HCT116 (cell line): ENCODE results near the gene PPP2R5C. TPM values are rescaled to one million over a fixed set of nuclear protein-coding genes. Genes with fewer than 3 reads are reported as not detected.

ENCODE experiments used
- ATAC-seq: fragments of 200-7000 bp; cut with Tn5 transposase; 2 replicates; pipeline ENCODE4 v1.9.1; 2020; ENCODE audit warnings: mild to moderate bottlenecking, moderate library complexity
- BruUV-seq: library from RNA; stranded (reverse); fragments of 400-500 nt; replicated peaks from 2 replicates; lab custom pipeline; 2021; lab: Mats Ljungman, UMichigan
- CTCF ChIA-PET: fragments of 300-600 bp; sonication (Branson Sonifier 250); formaldehyde crosslinking; loops from one replicate; lab custom pipeline; 2021; ENCODE audit warnings: antibody characterized with exemption; lab: Charles Lee
- POLR2A ChIA-PET: fragments of 300-600, 350-600 bp; sonication (Branson Sonifier 250); formaldehyde crosslinking; loops from one replicate; lab custom pipeline; 2021; ENCODE audit warnings: antibody characterized with exemption; lab: Charles Lee
- RAD21 ChIA-PET, 2 experiments: fragments of 300-600 bp; sonication (Branson Sonifier 250); formaldehyde crosslinking; loops; one replicate each; lab custom pipeline; 2023; ENCODE audit warnings: low total read pairs in 2 of 2; ENCODE audit not compliant: uncharacterized antibody in 2 of 2, unreplicated experiment in 2 of 2, low non-redundant PET in 1 of 2; lab: Charles Lee
- DNase-seq: peaks from one replicate; pipeline ENCODE4 v3.0.0-alpha.2; 2010; ENCODE audit warnings: low read depth, low spot score
- H2AFZ ChIP-seq: fragments of 200-600 bp; shearing (Covaris generic), sonication (generic); 2 replicates; pipeline ENCODE4 v1.6.1; 2017; ENCODE audit warnings: low read depth, mixed run types, mixed read lengths, antibody characterized with exemption, low read length; ENCODE audit not compliant: poor library complexity, severe bottlenecking
- H3K27ac ChIP-seq: 2 replicates; pipeline ENCODE4 v1.5.1; 2012; ENCODE audit warnings: low read depth, low read length
- H3K27me3 ChIP-seq: fragments of 200-600 bp; sonication (generic); 2 replicates; pipeline ENCODE4 v1.6.1; 2016; ENCODE audit warnings: mixed run types, low read length, mixed read lengths; ENCODE audit not compliant: insufficient read depth
- H3K36me3 ChIP-seq, 2 experiments: fragments of 200-500 bp in 1 of 2; fragments of 200-600 bp in 1 of 2; sonication (Bioruptor generic) in 1 of 2; sonication (generic) in 1 of 2; 2 replicates each; pipeline versions ENCODE4 v1.5.1 to v1.6.1; 2014 to 2016; ENCODE audit warnings: low read length in 2 of 2, inconsistent platforms in 1 of 2, mixed read lengths in 1 of 2, mixed run types in 1 of 2; ENCODE audit not compliant: insufficient read depth in 2 of 2, control insufficient read depth in 1 of 2
- H3K4me1 ChIP-seq, 2 experiments: fragments of 200-600 bp in 1 of 2; sonication (generic) in 1 of 2; 2 replicates each; pipeline versions ENCODE4 v1.5.1 to v1.6.1; 2012 to 2017; ENCODE audit warnings: low read length in 2 of 2, inconsistent platforms in 1 of 2, mild to moderate bottlenecking in 1 of 2, mixed read lengths in 1 of 2, mixed run types in 1 of 2, moderate library complexity in 1 of 2; ENCODE audit not compliant: insufficient read depth in 2 of 2, control insufficient read depth in 1 of 2
- H3K4me2 ChIP-seq: fragments of 200-600 bp; sonication (generic); 2 replicates; pipeline ENCODE4 v1.6.1; 2017; ENCODE audit warnings: mixed run types, low read length, mixed read lengths
- H3K4me3 ChIP-seq, 2 experiments: fragments of 200-600 bp in 1 of 2; sonication (generic) in 1 of 2; replicated peaks in 1 of 2; 2 replicates each; pipeline ENCODE4 v1.5.1; 2011 to 2016; ENCODE audit warnings: low read length in 2 of 2, control low read depth in 1 of 2, low read depth in 1 of 2, mild to moderate bottlenecking in 1 of 2, mixed read lengths in 1 of 2, mixed run types in 1 of 2
- H3K79me2 ChIP-seq: fragments of 200-600 bp; sonication (generic); 2 replicates; pipeline ENCODE4 v1.6.1; 2017; ENCODE audit warnings: mild to moderate bottlenecking, mixed run types, low read length, moderate library complexity, mixed read lengths; ENCODE audit not compliant: insufficient read depth
- H3K9ac ChIP-seq: fragments of 200-600 bp; sonication (generic); 2 replicates; pipeline ENCODE4 v1.6.1; 2016; ENCODE audit warnings: low read length, mixed read lengths
- H3K9me2 ChIP-seq: fragments of 200-600 bp; sonication (generic), shearing (Covaris generic); 2 replicates; pipeline ENCODE4 v1.6.1; 2017; ENCODE audit warnings: mixed run types, mild to moderate bottlenecking, moderate library complexity; ENCODE audit not compliant: insufficient read depth
- H3K9me3 ChIP-seq, 2 experiments: fragments of 200-500 bp in 1 of 2; fragments of 200-600 bp in 1 of 2; sonication (Bioruptor generic) in 1 of 2; sonication (generic) in 1 of 2; 2 replicates each; pipeline ENCODE4 v1.6.1; 2014 to 2017; ENCODE audit warnings: low read length in 2 of 2, mixed read lengths in 2 of 2, inconsistent platforms in 1 of 2, low read depth in 1 of 2, mild to moderate bottlenecking in 1 of 2, mixed run types in 1 of 2, moderate library complexity in 1 of 2; ENCODE audit not compliant: control insufficient read depth in 1 of 2, insufficient read depth in 1 of 2
- H4K20me1 ChIP-seq: fragments of 200-600 bp; sonication (generic), shearing (Covaris generic); 2 replicates; pipeline ENCODE4 v1.6.1; 2017; ENCODE audit warnings: mixed run types, mild to moderate bottlenecking, moderate library complexity; ENCODE audit not compliant: insufficient read depth
- CBX3 ChIP-seq: IDR thresholded peaks from 2 replicates; pipeline ENCODE4 v1.6.1; 2012; ENCODE audit warnings: low read depth
- CEBPB ChIP-seq: IDR thresholded peaks from 2 replicates; pipeline ENCODE4 v1.6.1; 2012; ENCODE audit warnings: low read depth
- EGR1 ChIP-seq: IDR thresholded peaks from 2 replicates; pipeline ENCODE4 v1.6.1; 2012; ENCODE audit warnings: low read depth
- ELF1 ChIP-seq: IDR thresholded peaks from 2 replicates; pipeline ENCODE4 v1.6.1; 2012; ENCODE audit warnings: low read depth, borderline replicate concordance
- EZH2 ChIP-seq: fragments of 200-600 bp; sonication (generic); IDR thresholded peaks from 2 replicates; pipeline ENCODE4 v1.6.1; 2017; ENCODE audit warnings: antibody characterized with exemption, mixed run types
- EZH2phosphoT487 ChIP-seq: fragments of 200-600 bp; IDR thresholded peaks from 2 replicates; pipeline ENCODE4 v1.6.1; 2018; ENCODE audit warnings: antibody characterized with exemption, borderline replicate concordance
- FOSL1 ChIP-seq: IDR thresholded peaks from 2 replicates; pipeline ENCODE4 v1.6.1; 2012; ENCODE audit warnings: low read depth
- JUND ChIP-seq: IDR thresholded peaks from 2 replicates; pipeline ENCODE4 v1.6.1; 2012
- POLR2A ChIP-seq: IDR thresholded peaks from 2 replicates; pipeline ENCODE4 v1.7.0; 2011; ENCODE audit warnings: borderline replicate concordance; ENCODE audit not compliant: insufficient read depth, insufficient read length; ENCODE audit errors: extremely low read depth
- POLR2AphosphoS5 ChIP-seq: IDR thresholded peaks from 2 replicates; pipeline ENCODE4 v1.6.1; 2011; ENCODE audit warnings: mild to moderate bottlenecking, low read depth, low read length, moderate library complexity
- RAD21 ChIP-seq: IDR thresholded peaks from 2 replicates; pipeline ENCODE4 v1.6.1; 2012; ENCODE audit warnings: low read depth, mild to moderate bottlenecking
- REST ChIP-seq: IDR thresholded peaks from 2 replicates; pipeline ENCODE4 v1.6.1; 2012; ENCODE audit warnings: low read depth
- SP1 ChIP-seq: IDR thresholded peaks from 2 replicates; pipeline ENCODE4 v1.6.1; 2012; ENCODE audit warnings: low read depth
- SRF ChIP-seq: IDR thresholded peaks from 2 replicates; pipeline ENCODE4 v1.6.1; 2012; ENCODE audit warnings: low read depth
- intact Hi-C: fragments of 100-400 bp; cut with micrococcal nuclease; formaldehyde crosslinking; loops from 2 replicates; pipeline ENCODE4 v1.10.0; 2022
- total RNA-seq: library from RNA; stranded (reverse); gene quantifications from one replicate; pipeline ENCODE4 v1.2.1, GENCODE V29; 2021; ENCODE audit not compliant: unreplicated experiment
- TF ChIP-seq, protein P1 (sequence below), 3 experiments: fragments of 200-600 bp in 1 of 3; sonication (generic) in 1 of 3; IDR thresholded peaks in 2 of 3; conservative IDR thresholded peaks in 1 of 3; 2 replicates each; pipeline ENCODE4 v1.5.1; 2012 to 2017; ENCODE audit warnings: low read depth in 2 of 3, low read length in 2 of 3, antibody characterized with exemption in 1 of 3, borderline replicate concordance in 1 of 3, control low read depth in 1 of 3, mild to moderate bottlenecking in 1 of 3, mixed read lengths in 1 of 3, mixed run types in 1 of 3, moderate library complexity in 1 of 3; ENCODE audit not compliant: insufficient read depth in 1 of 3
- TF ChIP-seq, protein P2 (sequence below): IDR thresholded peaks from 2 replicates; pipeline ENCODE4 v1.6.1; 2012
- TF ChIP-seq, protein P3 (sequence below): IDR thresholded peaks from 2 replicates; pipeline ENCODE4 v1.6.1; 2011; ENCODE audit warnings: mild to moderate bottlenecking, low read length, moderate library complexity; ENCODE audit not compliant: insufficient replicate concordance; ENCODE audit errors: extremely low read depth
- TF ChIP-seq, protein P4 (sequence below): IDR thresholded peaks from 2 replicates; pipeline ENCODE4 v1.6.1; 2012

Gene PPP2R5C
- total RNA-seq, 1 experiment from 2014 or later, result 117 TPM

DNA sequence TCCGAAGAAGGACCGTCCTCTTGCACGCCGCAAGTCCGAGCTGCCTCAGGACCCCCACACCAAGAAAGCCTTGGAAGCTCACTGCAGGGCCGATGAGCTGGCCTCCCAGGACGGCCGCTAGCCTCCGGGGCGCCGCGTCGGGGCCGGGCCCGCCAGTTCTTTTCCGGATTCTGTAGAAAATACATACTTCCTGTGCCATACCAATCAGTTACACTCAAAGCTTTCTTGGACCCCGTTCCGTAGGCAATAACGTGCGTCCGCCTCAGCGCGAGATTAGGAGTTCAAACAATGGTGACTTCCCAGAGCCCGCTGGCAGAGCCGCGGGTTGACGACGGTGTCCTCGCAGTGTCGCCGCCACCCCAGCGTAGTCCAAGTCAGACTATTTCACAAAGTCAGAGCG is 163.6 kb downstream of the PPP2R5C start (continued):
- TF ChIP-seq POLR2A (no peak), EZH2 (no peak)

- ChIA-PET RAD21 (no interaction called here), CTCF (no interaction called here), POLR2A (no interaction called here)
- no peaks in the 10 kb centered on the region for H3K4me1 ChIP-seq
- DNase-seq (no peak), ATAC-seq (no peak)
- no peak overlapping the region for H2AFZ ChIP-seq
- H3K79me2 ChIP-seq, result no peaks in the 10 kb centered on the region
- no peaks in the 10 kb centered on the region for H3K27me3 ChIP-seq
- no peaks in the 10 kb centered on the region for H3K9me3 ChIP-seq
- TF ChIP-seq, protein P1, sequence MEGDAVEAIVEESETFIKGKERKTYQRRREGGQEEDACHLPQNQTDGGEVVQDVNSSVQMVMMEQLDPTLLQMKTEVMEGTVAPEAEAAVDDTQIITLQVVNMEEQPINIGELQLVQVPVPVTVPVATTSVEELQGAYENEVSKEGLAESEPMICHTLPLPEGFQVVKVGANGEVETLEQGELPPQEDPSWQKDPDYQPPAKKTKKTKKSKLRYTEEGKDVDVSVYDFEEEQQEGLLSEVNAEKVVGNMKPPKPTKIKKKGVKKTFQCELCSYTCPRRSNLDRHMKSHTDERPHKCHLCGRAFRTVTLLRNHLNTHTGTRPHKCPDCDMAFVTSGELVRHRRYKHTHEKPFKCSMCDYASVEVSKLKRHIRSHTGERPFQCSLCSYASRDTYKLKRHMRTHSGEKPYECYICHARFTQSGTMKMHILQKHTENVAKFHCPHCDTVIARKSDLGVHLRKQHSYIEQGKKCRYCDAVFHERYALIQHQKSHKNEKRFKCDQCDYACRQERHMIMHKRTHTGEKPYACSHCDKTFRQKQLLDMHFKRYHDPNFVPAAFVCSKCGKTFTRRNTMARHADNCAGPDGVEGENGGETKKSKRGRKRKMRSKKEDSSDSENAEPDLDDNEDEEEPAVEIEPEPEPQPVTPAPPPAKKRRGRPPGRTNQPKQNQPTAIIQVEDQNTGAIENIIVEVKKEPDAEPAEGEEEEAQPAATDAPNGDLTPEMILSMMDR (IDR thresholded peaks at IDR 0.05 in 2 of 3, conservative IDR thresholded peaks at IDR 0.05 in 1 of 3; ENCODE audit: borderline replicate concordance in 1 of 3, insufficient read depth in 1 of 3, low read depth in 2 of 3, low read length in 2 of 3), result no peak
- TF ChIP-seq CEBPB (no peak), CBX3 (no peak), POLR2A (no peak), EZH2phosphoT487 (no peak), ELF1 (no peak), EZH2 (no peak), FOSL1 (no peak), EGR1 (no peak), REST (no peak), JUND (no peak), RAD21 (no peak), SRF (no peak), SP1 (no peak), POLR2AphosphoS5 (no peak)
- TF ChIP-seq, protein P2, sequence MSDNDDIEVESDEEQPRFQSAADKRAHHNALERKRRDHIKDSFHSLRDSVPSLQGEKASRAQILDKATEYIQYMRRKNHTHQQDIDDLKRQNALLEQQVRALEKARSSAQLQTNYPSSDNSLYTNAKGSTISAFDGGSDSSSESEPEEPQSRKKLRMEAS, result no peak
- TF ChIP-seq, protein P3, sequence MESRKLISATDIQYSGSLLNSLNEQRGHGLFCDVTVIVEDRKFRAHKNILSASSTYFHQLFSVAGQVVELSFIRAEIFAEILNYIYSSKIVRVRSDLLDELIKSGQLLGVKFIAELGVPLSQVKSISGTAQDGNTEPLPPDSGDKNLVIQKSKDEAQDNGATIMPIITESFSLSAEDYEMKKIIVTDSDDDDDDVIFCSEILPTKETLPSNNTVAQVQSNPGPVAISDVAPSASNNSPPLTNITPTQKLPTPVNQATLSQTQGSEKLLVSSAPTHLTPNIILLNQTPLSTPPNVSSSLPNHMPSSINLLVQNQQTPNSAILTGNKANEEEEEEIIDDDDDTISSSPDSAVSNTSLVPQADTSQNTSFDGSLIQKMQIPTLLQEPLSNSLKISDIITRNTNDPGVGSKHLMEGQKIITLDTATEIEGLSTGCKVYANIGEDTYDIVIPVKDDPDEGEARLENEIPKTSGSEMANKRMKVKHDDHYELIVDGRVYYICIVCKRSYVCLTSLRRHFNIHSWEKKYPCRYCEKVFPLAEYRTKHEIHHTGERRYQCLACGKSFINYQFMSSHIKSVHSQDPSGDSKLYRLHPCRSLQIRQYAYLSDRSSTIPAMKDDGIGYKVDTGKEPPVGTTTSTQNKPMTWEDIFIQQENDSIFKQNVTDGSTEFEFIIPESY, result no peak
- TF ChIP-seq, protein P4, sequence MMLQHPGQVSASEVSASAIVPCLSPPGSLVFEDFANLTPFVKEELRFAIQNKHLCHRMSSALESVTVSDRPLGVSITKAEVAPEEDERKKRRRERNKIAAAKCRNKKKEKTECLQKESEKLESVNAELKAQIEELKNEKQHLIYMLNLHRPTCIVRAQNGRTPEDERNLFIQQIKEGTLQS, result no peak
- H3K36me3 ChIP-seq, result no peaks in the 10 kb centered on the region; a peak in 1 of 4 replicates
- H4K20me1 ChIP-seq, result no peaks in the 10 kb centered on the region
- H3K4me2 ChIP-seq, result no peak overlapping the region
- BruUV-seq, result no TSS peak
- no peak overlapping the region for H3K27ac ChIP-seq
- H3K4me3 ChIP-seq, result no peak overlapping the region
- H3K9me2 ChIP-seq, result no peaks in the 10 kb centered on the region
- intact Hi-C loops, result no loop called here
- H3K9ac ChIP-seq, result no peak overlapping the region
These were observed 164.6 kb downstream of the PPP2R5C start for GRCh38 chr14:101926085-101926484.
